ENCODE results near the gene NPB. TPM values are rescaled to one million over a fixed set of nuclear protein-coding genes. Genes with fewer than 3 reads are reported as not detected.

The NPB gene
- total RNA-seq, 1 donor: 1.4 TPM

DNA sequence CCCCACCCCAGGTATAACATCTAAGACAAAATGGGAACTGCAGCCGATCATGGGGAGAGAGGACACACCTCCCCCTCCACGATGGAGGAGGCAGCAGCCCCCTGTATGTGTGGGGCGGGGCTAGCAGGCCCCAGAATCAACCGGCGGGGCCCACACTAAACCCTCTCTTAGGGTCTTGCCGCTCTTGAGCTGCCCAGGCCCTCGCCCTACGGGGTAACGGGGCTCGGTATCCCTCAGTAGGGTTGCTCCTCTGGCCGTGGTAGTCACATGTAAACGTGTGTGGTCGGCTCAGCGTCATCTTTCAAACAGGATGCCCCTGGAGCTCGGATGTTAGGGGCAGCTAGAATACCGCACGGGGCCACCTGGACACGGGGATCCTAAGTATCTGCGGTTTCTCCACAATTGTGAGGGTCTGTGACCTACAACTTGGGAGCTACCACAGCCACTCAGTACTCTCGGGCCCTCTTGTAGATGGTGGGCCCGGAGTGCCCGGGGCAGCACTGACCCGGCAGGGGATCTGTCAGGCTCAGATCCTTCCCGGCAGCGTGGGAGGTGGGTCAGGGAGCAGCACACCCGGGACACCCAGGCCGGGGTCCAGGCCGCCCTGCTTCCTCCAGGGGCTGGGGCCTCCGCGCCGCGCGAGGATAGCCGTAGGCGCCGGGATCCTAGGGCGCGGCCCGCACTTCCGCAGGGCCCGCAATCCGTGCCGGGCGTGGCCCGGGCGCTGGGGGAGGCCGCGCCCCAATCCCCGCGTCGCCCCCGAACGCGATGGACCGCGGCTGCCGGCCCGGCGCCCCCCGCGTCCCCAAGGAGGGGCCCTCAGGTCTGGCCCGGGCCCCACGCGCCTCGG lies 31.7 kb upstream of the NPB start:
- H3K4me3 ChIP-seq (ENCODE audit: low read depth, low read length): peak overlapping the region; percentile 83
- peak; percentile 52 for DNase-seq (ENCODE audit: low read depth)
- TF ChIP-seq, protein P1, sequence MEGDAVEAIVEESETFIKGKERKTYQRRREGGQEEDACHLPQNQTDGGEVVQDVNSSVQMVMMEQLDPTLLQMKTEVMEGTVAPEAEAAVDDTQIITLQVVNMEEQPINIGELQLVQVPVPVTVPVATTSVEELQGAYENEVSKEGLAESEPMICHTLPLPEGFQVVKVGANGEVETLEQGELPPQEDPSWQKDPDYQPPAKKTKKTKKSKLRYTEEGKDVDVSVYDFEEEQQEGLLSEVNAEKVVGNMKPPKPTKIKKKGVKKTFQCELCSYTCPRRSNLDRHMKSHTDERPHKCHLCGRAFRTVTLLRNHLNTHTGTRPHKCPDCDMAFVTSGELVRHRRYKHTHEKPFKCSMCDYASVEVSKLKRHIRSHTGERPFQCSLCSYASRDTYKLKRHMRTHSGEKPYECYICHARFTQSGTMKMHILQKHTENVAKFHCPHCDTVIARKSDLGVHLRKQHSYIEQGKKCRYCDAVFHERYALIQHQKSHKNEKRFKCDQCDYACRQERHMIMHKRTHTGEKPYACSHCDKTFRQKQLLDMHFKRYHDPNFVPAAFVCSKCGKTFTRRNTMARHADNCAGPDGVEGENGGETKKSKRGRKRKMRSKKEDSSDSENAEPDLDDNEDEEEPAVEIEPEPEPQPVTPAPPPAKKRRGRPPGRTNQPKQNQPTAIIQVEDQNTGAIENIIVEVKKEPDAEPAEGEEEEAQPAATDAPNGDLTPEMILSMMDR (IDR thresholded peaks at IDR 0.05; ENCODE audit: insufficient read depth, low read length): no peak

DNA sequence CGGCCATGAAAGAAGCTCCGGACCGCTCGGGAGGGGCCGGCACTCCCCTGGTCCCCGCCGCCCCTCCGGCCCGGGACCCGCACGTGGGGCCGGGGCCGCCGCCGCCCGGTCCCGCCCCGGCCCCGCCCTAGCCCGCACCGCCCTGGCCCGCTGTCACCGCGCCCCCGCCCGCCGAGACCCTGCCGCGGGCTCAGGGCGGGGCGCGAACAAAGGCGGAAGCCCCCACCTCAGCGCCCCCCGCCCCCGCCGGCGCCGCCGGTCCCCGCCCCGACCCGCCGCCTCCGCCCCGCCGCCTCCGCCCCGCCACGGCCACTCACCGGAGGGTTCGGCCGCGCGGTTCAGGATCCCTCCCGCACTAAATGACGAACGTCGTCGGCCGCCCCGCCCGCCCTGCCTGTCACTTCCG lies 31.1 kb upstream of the NPB start, which contains the start of gene ARHGDIA:
ARHGDIA (minus strand) TSS at position 357 of the 406 bp plus-strand sequence. CDS start 1,407 bp downstream, outside the sequence.
- TF ChIP-seq, protein P1 (IDR thresholded peaks at IDR 0.05; ENCODE audit: insufficient read depth, low read length): no peak
- no peak for DNase-seq (ENCODE audit: low read depth)
- peak within 1 kb of the TSS; percentile 83 for H3K4me3 ChIP-seq (ENCODE audit: low read depth, low read length)

DNA sequence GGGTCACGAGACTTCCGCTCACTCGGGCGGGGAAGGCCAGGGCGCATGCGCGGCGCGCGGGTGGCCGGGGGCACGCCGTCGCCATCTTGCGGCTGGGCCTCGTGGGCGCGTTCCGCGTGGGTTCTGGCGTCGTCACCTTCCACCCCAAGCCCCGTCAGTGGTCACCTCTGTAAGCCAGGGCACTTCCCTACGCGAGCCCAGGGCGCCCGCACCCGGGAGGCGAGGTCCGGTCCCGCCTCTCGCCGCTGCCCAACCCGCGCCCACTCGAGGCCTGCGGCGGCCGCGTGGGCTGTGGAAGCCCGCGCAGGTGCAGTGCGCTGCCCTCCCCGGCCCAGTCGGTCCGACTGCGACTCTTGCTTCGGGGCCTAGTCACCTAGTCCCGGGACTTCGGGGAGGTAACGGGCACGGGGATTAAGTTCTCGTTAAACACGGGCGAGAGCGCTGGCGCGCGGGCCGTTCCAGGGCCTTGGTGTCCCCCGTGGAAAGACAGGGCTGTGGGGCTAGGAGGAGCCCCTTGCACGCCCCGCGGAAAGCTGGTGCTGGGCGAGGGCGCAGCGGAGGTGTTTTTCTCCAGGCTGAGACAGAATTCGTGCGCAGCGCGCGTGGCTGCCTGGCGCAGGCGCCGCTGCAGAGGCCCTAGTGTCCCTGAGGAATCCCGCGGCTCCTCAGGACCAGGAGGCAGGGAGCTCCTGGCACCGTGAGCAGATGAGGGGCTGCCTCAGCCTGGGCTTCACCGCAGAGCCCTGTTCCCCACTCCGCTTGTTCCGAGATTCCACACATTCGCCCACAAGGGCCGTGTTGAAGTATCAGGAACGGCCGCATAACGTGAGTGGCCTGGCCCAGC lies 30.4 kb upstream of the NPB start:
- peak overlapping the region; percentile 83 for H3K4me3 ChIP-seq (ENCODE audit: low read depth, low read length)
- TF ChIP-seq, protein P1 (IDR thresholded peaks at IDR 0.05; ENCODE audit: insufficient read depth, low read length): no peak
- DNase-seq (ENCODE audit: low read depth): peak; percentile 84

DNA sequence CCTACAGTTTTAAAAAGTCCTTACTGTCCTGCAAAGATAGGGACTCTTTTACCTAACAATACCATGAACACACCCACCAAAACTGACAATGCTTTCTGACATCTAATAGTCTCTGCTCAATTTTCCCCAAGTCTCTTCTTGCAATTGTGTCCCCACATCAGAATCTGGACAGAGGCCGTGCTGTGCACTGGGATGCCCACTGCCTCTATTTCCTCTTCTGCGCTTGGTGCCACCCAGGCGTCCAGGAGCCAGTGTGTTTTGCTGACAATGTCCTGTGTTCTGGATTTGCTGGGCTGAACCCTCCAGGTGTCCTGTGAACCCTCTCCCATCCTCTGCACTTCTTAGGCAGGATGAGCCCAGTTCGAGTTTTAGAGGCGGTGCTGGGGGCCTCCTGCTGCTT lies 24.5 kb upstream of the NPB start:
- no peak for DNase-seq (ENCODE audit: low read depth)
- H3K4me3 ChIP-seq (ENCODE audit: low read depth, low read length): no peak overlapping the region
- TF ChIP-seq, protein P1 (IDR thresholded peaks at IDR 0.05; ENCODE audit: insufficient read depth, low read length): no peak

DNA sequence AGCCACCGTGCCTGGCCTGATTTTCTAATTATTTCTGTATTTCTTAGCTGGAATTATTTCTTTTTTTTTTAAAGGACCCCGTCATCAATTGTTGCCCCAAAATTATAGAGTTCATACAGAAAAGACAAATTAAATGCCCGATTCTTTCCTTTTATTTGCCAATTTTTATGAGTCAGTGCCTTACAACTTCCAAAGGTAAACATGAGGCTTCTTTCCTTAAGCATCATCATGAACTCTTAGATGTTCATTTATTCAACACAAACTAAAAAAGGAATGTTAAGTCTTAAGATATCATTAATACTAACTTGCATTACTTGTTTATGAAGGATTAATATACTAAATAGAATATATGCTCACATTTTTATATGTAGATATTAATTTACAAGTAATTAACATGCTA lies 23.7 kb upstream of the NPB start:
- H3K4me3 ChIP-seq (ENCODE audit: low read depth, low read length): no peak overlapping the region
- no peak for DNase-seq (ENCODE audit: low read depth)
- TF ChIP-seq, protein P1 (IDR thresholded peaks at IDR 0.05; ENCODE audit: insufficient read depth, low read length): no peak

DNA sequence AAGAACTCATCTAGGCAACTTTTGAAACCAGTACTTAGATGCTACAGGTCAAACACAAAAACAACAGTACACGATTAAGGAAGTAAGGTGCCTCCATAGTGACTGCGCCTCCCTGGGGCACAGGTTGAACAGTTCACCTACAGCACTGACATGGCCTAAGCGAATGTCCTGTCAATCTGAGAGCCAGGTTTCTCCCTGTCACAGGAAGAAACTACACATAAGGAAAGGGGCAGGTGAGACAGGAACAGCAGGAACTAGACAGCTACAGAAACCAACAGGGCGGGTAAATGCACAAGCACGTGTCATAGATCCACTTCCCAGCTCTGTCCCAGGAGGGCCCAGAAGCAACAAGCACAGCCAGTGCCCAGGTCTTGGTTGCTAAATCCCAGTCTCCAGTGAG lies 22.9 kb upstream of the NPB start:
- no peak overlapping the region for H3K4me3 ChIP-seq (ENCODE audit: low read depth, low read length)
- TF ChIP-seq, protein P1 (IDR thresholded peaks at IDR 0.05; ENCODE audit: insufficient read depth, low read length): no peak
- DNase-seq (ENCODE audit: low read depth): no peak
